ENCODE results near the gene KL.
A peak's percentile ranks its signal among the peaks of the same experiment; 100 is the strongest.

The KL gene

GRCh38 chr13:33006134-33006533 is 10.1 kb upstream of the KL start:
- DNase-seq, result no peak

GRCh38 chr13:33006638-33007037 is 9.6 kb upstream of the KL start:
- no peak for DNase-seq

DNA sequence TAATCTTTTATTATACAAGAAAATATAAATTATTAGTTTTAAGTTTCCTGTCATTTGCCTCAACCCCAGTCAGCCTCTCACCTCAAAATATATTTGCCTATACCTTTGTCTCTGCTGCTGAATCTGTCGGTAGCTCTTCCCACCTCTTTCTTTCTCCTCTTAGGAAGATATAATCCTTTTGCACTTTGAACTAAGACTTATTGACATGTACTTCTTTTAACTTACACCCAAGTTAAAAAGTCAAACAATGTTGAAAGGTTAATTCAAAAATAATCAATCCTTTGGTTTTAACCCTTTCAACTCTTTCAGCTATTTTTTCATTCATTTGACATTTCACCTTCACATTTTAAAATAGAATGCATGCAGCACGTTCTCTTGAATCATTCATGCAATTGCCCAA is 9.0 kb upstream of the KL start:
- no peak for DNase-seq

GRCh38 chr13:33007950-33008349 is 8.3 kb upstream of the KL start:
- no peak for DNase-seq

DNA sequence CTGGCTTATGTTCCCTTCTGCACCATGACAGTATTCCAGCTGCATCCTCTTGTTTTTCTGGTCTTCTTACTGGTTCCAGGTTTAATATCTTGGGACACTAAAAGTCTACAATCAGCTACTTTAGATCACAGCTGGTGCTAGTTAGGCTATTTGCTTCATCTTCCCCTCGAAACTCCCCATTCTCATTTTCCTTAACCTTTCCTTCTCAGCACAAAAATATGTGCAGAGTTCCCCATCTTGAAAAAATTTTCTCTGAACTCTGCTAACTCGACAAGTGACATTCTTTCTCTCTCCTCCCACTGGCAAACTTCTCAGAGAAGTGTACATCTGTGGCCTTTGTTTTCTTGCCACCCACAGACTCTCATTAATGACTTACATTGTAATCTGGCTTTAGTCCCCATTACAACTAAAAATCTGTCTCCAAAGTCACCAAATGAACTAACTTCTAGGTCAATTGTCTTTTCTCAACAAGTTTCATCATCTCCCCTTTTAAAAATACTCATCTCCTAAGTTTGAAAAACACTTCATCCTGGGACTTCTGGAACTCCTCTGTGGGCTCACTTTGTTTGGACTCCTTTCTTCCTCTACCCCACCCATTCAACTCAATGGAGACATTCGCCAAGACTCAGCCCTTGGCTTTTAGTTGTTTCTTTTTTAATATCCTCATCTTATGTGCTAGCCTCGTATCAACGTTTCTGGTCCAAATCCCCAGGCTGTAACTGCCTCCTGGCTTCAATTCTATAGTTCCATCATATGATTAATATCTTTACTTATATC is 7.1 kb upstream of the KL start:
- DNase-seq, result no peak

DNA sequence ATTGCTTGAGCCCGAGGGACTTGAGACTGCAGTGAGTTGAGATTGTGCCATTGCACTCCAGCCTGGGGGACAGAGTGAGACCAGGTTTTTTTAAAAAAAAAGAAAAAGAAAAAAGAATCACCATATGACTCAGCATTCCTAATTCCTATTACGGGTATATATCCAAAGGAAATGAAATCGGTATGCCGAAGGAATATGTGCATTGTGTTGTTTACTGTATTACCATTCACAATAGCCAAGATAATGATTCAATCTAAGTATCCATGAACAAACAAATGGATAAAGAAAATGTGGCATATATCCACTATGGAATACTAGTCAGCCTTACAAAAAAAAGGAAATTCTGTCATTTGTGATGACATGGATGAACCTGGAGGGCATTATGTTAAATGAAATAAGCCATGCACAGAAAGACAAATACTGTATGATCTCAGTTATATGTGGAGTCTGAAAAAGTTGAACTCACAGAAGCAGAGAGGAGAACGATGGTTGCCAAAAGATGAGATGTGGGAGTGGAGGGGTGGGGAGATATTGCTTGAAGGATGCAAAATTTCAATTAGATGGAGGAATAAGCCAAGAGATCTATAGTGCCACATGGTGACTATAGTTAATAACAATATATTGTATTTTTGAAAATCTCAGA is 4.3 kb upstream of the KL start:
- DNase-seq, result no peak

DNA sequence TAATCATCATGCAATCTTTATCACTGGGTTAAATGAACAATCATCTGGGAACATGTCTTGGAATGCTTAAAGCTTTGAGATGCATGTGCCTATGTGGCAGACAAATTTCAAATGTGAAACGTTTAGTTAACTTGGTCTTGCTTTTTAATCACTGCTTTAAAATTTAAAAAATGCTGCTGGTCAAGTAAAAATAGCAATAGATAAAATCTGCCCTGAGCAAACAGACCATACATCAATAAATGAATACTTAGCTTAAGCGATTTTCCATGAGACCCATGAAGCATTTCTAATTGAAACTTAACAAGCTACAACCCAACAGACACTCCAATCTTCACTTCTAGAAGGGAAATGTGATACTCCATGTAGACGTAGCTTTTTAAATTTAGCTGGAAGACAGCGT is 1.9 kb upstream of the KL start:
- no peak for DNase-seq

- DNase-seq, result no peak
These were observed 968 bp upstream of the KL start for GRCh38 chr13:33015241-33015668.

- DNase-seq, result no peak
These were observed 366 bp upstream of the KL start for GRCh38 chr13:33015791-33016323.

DNA sequence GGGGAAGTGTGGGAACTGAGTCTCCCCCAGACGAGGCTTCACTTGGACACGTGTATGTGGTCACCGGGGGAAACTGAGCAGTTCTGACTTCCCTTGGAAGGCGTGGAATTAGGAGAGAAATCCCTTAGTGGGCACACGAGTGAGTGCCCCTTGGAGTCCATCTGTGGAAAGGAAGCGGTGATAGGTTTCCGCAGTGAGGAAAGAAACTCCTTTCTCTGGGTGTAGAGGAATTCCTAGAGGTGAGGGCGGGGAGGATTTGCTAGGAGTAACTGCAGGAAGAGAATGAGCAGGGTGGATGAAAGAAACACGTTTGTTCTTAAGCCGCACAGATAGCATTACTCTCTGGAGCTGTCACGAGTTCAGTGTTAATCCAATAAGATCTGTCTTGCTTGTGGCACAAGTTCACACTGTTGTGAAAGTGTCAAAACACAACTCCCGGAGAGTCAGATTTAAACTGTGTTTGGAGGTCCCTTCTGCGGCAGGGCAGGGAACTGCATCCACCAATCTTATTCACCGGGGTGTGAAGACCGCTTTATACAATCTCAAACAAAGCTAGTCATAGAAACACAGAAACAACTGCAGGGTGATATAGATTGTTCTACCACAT is 1.2 kb downstream of the KL start:
- DNase-seq, result peak; percentile 37

GRCh38 chr13:33018886-33019285 is 2.7 kb downstream of the KL start:
- no peak for DNase-seq

- no peak for DNase-seq
These were observed 6.8 kb downstream of the KL start for GRCh38 chr13:33022986-33023385.

DNA sequence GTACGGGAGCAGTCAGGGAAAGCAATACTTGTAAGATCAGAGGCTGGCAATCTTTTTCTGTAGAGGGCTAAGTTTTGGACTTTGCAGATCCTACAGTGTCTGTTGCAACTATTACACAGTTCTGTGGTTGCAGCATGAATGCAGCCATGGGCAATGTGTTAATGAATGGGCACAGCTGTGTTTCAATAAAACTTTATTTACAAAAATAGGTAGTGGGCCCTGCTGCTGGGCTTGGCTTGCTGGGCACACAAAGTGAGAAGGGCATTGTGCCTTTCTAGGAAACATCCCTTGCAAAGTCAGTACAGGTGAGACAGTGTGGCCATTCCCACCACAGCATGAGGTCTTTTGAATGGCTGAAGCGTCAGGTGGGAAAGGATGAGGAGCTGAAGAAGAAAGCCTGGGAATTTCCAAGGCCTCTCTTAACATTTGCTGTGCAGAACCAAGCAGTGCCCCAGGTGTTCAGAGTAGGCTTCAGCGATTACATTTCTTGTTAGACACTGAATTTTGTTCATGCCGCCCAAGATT is 9.1 kb downstream of the KL start:
- DNase-seq, result no peak

GRCh38 chr13:33026489-33027152 is 10.4 kb downstream of the KL start:
- no peak for DNase-seq

DNA sequence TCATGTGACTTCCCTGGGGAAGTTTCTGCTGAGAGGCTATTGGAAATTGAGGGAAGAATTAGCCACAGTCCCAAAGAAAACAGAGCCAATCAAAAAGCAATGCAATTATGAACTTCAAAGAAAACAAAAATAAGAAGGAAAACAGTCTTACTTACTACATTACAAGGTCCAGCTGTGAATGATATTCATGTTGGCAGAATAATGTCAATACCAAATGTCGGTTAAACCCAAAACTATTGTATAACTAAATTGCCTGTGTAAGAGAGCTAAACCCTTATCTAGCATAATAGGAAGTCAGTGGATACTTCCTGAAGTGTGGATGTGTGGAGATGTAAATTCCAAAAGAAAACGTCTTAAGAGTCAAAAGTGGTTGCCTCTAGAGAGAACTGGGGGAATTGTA is 12.4 kb downstream of the KL start:
- no peak for DNase-seq

- no peak for DNase-seq
These were observed 15.1 kb downstream of the KL start for GRCh38 chr13:33031277-33031676.

DNA sequence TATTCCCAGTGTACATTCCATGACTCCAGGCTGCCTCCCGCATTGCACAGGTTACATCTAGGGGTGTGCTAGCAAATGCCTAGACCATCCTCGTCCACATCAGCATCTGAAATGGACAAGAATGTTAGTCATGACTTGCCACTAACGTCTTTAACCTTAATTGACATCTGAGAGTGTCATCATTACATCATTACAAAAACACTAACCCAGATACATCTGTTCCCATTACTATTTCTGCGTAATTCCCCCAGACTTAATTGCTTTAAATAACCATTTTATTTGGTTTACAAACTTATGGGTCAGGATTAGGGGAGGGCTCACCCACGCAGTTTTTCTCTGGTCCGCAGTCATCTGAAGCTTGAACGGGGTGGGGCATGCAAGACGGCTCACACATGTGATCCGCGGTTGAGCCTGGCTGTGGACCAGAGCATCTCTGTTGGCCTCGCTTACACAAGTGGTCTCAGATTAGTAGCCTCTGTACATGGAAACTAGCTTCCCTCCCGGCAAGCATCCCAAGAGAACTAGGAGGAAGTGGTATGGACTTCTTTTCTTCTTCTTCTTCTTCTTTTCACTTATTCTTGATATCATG is 15.9 kb downstream of the KL start:
- no peak for DNase-seq

DNA sequence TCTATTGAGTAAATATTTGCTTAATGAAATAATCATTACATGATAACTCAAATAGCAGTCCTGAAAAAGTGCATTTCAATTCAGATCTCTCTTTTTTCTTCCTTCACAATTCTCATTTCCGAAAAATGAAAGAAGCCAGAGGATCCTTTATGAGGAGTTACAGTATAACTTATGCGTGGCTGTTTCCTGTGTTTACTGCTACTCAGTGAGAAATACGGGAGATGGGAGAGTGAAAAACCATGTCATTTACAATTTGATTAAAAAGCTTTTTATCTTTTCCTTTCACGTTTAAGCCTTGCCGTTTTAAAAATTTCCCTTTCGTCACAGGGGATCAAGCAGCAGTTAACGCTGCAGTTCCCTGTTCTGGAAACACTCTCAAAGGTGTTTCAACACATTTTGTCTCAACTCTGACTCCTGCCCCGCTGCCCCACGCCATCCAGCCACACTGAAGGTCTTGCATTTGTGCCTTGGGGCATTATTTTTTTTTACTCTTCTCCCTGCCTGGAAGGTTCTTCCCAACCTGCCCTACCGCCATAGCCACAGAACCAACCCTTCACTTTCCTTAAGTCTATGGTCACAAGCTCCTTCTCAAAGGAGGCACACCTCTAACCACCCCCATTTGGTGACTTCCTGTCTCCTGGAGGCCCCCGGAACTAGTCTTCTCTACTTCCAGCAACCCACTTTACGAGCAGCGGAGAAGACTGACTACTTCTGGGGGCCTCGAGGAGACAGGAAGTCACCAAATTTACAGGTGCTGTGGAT is 17.0 kb downstream of the KL start:
- DNase-seq, result peak; percentile 32

DNA sequence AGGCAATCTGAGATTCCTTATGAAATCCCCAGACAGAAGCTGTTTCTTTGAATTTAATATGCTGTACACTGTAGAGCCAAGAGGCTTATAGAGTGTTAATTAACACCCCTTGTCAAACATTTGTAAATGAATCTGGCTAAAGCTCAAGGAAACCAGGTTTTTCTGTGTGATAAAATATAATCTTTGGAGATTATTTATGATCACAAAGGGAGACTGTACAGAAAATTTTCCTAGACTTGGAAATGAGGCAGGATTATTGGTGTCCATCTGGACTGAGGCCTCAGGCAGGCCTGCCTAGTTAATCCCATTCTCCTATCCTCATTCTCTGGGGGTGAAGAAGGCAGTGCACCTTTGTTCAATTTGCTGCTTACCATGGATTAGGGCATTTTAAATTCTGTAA is 17.8 kb downstream of the KL start:
- DNase-seq, result no peak

GRCh38 chr13:33034882-33035520 is 18.8 kb downstream of the KL start:
- no peak for DNase-seq

DNA sequence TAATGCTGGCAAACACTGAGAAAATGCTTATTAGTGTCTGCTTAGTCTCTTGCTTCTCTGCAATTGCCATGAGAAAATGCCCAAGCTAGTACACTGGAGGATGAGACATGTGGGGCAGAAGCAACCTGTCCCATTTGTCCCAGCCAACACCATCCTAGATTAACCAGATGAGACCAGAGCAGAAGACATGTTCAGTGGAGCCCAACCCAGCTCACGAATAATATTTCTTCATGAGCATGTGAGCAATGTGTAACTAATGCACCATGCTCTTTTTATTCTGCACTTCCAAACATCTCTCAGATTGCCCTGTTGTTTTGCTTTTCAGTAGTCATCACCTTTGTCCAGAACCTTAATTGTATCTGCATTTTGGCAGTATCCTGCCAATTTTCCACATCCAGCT is 21.4 kb downstream of the KL start:
- DNase-seq, result no peak

- DNase-seq, result no peak
These were observed 23.9 kb downstream of the KL start for GRCh38 chr13:33040090-33040489.

Data from CD4-positive, alpha-beta T cell treated with Interleukin-12 subunit alpha and Interleukin-12 subunit beta, for 1 hour (primary cell).